ENCODE measurements around the gene FBXO8. TPM values are rescaled to one million over a fixed set of nuclear protein-coding genes. Genes with fewer than 3 reads are reported as not detected.
A peak's percentile ranks its signal among the peaks of the same experiment; 100 is the strongest.

Gene FBXO8
- polyA plus RNA-seq, 1 of the 3 experiments (the other 2 are of a cell fraction) = 16.0 TPM

- TF ChIP-seq JUND (IDR thresholded peaks at IDR 0.05) (no peak), SMC3 (IDR thresholded peaks at IDR 0.05; ENCODE audit: low read depth, low read length) (no peak), FOSL2 (IDR thresholded peaks at IDR 0.05; ENCODE audit: borderline replicate concordance, low read depth) (no peak), ZBTB33 (IDR thresholded peaks at IDR 0.05; ENCODE audit: borderline replicate concordance, low read depth) (no peak), ELF1 (IDR thresholded peaks at IDR 0.05) (no peak), FOXM1 (IDR thresholded peaks at IDR 0.05; ENCODE audit: low read depth) (no peak), GATA2 (CRISPR knock-in tag; IDR thresholded peaks at IDR 0.05) (no peak), REST (IDR thresholded peaks at IDR 0.05; ENCODE audit: low read depth, low read length) (no peak), RCOR1 (IDR thresholded peaks at IDR 0.05; ENCODE audit: low read length) (no peak), IRF3 (IDR thresholded peaks at IDR 0.05; ENCODE audit: low read depth, low read length) (no peak), RXRA (IDR thresholded peaks at IDR 0.05; ENCODE audit: borderline replicate concordance, low read depth) (no peak), TEAD4 (IDR thresholded peaks at IDR 0.05; ENCODE audit: borderline replicate concordance, insufficient read depth) (no peak), USF2 (IDR thresholded peaks at IDR 0.05; ENCODE audit: borderline replicate concordance, low read depth, low read length) (no peak), USF1 (IDR thresholded peaks at IDR 0.05; ENCODE audit: borderline replicate concordance, low read depth) (no peak), EP300 (IDR thresholded peaks at IDR 0.05; ENCODE audit: borderline replicate concordance in 1 of 2, low read depth in 1 of 2, low read length in 1 of 2) (no peak), CTCF (IDR thresholded peaks at IDR 0.05) (no peak), TAF1 (IDR thresholded peaks at IDR 0.05; ENCODE audit: borderline replicate concordance, low read depth, low read length) (no peak)
- H3F3A ChIP-seq (replicated peaks; ENCODE audit: insufficient read depth) = peaks cover 3% of the 10 kb centered on the region
- peaks cover 4% of the 10 kb centered on the region; the same call in 1 of the 2 replicates for H3K9me3 ChIP-seq
- peaks cover 6 to 15% of the 10 kb centered on the region in 2 experiments for H3K36me3 ChIP-seq (replicated peaks in 1 of 2; ENCODE audit: control insufficient read depth in 1 of 2, insufficient read depth in 2 of 2, low read length in 1 of 2)
- no peak for DNase-seq
- POLR2A ChIA-PET = interaction anchor here (1.1 to 2.1 kb wide), 3 partner anchors 21 to 275 kb away, joined by 3 to 7 read pairs (median 3); no protein-coding TSS in a partner anchor
- peak overlapping the region; percentile 93 to 98 for H3K4me3 ChIP-seq (ENCODE audit: low read depth in 2 of 2, low read length in 1 of 2)
- H3K27ac ChIP-seq (ENCODE audit: low read depth in 2 of 2, low read length in 1 of 2) = peak overlapping the region; percentile 99
- peaks cover 4 to 9% of the 10 kb centered on the region in 2 experiments; a peak in 2 of 4 replicates for H3K4me1 ChIP-seq (ENCODE audit: control insufficient read depth in 1 of 2, insufficient read depth in 2 of 2, low read depth in 1 of 2, low read length in 1 of 2)
- H3K79me2 ChIP-seq (ENCODE audit: insufficient read depth) = peaks cover 86% of the 10 kb centered on the region
- no peaks in the 10 kb centered on the region for H4K20me1 ChIP-seq (ENCODE audit: insufficient read depth)
- CTCF ChIA-PET = interaction anchor here (1.0 to 1.5 kb wide), 5 partner anchors 17 to 62 kb away, joined by 3 to 7 read pairs (median 4); no protein-coding TSS in a partner anchor
- H3K4me2 ChIP-seq = peak overlapping the region; percentile 80
- under 1% methylated on average over 6 of the region's 6 CpGs for WGBS (ENCODE audit: low lambda C conversion rate)
- peak overlapping the region; percentile 96 for H2AFZ ChIP-seq (ENCODE audit: low read depth)
- no peaks in the 10 kb centered on the region for H3K9me2 ChIP-seq
- no peaks in the 10 kb centered on the region for H3K27me3 ChIP-seq (ENCODE audit: insufficient read depth)
- H3K9ac ChIP-seq = peak overlapping the region; percentile 97
Measured at GRCh38 chr4:174284487-174284886, 1.0 kb upstream of the FBXO8 start.
